Measurements from ENCODE around the gene SBF2.
A peak's percentile ranks its signal among the peaks of the same experiment; 100 is the strongest.
"Not testable (repeated sequence)": the region's sequence is repeated elsewhere in the genome, so short reads cannot be mapped to it uniquely, and the experiment has no call there.

Gene SBF2

GRCh38 chr11:10267821-10268220 lies 26.2 kb downstream of the SBF2 start:
- no peak for DNase-seq (ENCODE audit: low read depth, low spot score)

DNA sequence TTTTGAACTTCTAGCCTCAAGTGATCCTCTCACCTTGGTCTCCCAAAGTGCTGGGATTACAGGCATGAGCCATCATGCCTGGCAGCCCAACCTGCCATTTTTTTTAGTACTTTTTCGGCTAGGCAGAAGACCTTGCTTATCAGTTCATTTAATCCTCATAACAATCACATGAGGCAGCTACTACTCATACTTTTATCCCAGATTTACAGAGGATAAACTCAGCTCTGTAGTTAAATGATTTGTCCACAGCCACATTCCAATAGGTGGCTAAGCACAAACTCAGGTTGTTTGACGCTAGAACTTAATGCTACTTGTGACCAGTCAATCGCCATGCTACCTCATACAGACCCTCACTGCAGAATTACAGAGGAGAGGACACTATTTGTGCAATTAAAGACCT lies 28.1 kb downstream of the SBF2 start:
- no peak for DNase-seq (ENCODE audit: low read depth, low spot score)

GRCh38 chr11:10264716-10265115 lies 29.3 kb downstream of the SBF2 start:
- not testable (repeated sequence) for DNase-seq (ENCODE audit: low read depth, low spot score)

DNA sequence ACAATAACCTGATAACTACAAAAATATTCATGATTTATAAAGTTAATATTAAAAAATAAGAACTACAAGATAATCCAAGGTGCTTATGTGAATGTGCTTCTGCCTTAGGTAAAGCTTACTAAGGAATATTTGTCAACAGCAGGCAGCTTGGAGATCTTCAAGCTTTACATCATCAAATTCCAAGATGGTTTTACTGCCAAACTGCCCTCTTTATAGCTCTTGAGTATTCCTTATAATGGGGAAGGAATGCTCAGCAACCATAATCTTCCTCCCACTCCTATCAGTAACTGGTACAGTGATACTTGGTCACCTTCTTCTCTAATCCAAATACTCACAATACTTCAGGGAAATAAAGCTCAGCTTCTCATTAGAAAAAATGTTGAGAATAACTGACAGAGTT lies 30.1 kb downstream of the SBF2 start:
- DNase-seq (ENCODE audit: low read depth, low spot score), result no peak

DNA sequence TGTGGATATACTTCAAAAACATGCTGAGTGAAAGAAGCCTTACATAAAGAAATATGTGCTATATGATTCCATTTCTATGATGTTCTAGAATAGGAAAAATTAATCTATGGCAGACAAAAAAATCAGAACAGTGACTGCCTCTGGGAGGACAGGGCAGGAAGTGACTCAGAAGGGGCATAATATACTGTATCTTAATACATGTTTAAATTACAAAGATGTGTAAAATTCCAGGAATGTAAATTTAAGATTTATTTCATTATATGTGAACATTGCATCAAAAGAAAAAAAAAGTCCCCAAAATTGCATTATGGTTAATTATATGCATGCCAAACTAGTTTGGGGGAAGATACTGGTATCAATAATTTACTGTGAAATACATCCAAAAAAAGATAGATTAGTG lies 32.2 kb downstream of the SBF2 start:
- DNase-seq (ENCODE audit: low read depth, low spot score), result no peak

DNA sequence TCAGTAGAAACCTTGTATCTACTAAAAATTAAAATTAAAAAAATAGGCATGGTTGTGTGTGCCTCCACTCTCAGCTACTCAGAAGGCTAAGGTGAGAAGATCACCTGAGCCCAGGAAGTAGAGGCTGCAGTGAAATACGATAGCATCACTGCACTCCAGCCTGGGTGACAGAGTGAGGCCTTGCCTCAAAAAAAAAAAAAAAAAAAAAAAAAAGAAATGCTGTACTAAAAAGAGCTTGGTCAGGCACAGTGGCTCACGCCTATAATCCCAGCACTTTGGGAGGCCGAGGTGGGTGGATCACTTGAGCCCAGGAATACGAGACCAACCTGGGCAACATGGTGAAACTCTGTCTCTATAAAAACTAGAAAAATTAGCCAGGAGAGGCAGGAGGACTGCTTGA lies 36.5 kb downstream of the SBF2 start:
- DNase-seq (ENCODE audit: low read depth, low spot score), result no peak

DNA sequence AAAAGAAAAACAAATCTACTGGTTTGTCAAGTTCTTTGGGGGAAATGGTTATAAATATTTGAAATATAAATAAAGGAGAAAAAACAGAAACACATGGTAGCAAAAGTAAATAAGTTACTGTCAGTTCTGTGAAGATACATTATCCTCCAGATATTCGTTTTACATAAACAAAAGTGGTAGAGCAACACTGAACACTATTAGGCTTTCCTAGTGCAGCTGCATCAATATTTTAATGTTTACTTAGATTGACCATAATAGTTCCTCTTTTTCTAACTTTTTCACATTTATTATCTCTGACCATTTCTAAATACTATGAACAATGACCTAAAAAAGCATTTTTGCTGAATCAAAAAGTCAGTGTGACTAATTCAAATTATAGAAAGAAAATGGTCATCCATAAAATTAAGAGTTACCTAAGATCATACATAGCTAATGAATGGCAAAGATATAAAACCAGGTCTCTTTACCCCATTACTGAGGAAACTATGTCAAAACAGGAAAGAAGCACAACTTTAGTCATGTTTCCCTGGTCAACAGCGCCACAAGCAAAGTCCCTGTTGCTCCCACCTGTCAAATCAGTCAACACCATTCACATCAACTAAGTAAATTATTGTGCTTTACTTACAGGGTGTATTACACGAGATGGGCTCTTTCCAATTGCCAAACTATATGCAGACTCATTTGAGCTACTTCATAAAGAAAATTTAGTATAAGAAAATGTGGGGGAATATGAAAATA lies 38.5 kb downstream of the SBF2 start:
- peak; percentile 57 for DNase-seq (ENCODE audit: low read depth, low spot score)

DNA sequence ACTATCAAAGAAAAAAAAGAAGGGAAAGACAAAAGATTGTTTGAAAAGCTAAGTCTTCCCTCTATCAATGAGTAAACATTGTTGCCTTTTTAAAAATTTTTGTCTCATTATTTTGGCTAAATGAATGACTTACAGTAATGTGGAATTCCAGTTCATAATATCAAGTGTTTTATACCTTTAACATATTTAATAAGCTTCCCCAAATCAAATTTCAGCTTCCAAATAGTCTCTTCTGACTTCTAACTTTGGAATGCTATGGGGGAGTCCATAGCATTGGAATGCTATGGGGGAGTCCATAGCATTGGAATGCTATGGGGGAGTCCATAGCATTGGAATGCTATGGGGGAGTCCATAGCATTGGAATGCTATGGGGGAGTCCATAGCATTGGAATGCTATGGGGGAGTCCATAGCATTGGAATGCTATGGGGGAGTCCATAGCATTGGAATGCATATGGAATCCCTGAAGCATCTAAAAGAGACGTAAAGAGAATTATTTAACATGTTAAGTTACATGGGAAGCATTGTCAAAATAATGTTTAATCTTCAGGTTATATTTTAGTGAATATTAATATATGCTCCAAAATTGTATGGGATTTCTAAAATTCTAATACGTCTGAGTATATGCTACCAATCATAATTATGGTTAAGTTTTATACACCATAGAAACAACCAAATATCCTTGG lies 44.4 kb downstream of the SBF2 start:
- not testable (repeated sequence) for DNase-seq (ENCODE audit: low read depth, low spot score)

GRCh38 chr11:10247011-10247410 lies 47.0 kb downstream of the SBF2 start:
- DNase-seq (ENCODE audit: low read depth, low spot score), result no peak

DNA sequence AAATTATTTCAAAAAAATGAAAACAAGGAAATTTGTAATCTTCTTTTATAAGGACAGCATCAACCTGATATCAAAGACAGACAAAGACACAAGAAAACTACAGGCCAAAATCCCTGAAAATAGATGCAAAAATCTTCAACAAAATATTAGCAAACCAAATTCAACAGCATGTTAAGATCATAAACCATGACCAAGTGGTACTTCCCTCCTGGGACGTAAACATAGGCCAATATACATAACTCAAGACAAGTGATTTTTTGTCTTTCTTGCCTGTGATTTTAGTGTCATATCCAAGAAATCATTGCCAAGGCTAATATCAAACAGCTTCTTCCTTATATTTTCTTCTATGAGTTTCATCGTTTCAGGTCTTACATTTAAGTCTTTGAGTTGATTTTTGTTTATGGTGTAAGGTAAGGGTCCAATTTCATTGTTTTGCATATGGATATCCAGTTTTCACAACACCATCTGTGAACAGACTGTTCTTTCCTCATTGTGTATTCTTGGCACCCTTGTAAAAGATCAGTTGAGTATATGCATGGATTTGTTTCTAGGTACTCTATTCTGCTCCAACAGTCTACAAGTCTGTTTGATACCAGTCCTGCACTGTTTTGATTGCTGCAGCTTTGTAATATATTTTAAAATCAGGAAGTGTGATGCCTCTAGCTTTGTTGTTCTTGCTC lies 50.0 kb downstream of the SBF2 start:
- DNase-seq (ENCODE audit: low read depth, low spot score), result no peak

GRCh38 chr11:10236840-10237239 lies 57.2 kb downstream of the SBF2 start:
- DNase-seq (ENCODE audit: low read depth, low spot score), result no peak

- no peak for DNase-seq (ENCODE audit: low read depth, low spot score)
Measured at GRCh38 chr11:10233581-10233980, 60.4 kb downstream of the SBF2 start.

GRCh38 chr11:10232756-10233155 lies 61.3 kb downstream of the SBF2 start:
- no peak for DNase-seq (ENCODE audit: low read depth, low spot score)

GRCh38 chr11:10231803-10232202 lies 62.2 kb downstream of the SBF2 start:
- not testable (repeated sequence) for DNase-seq (ENCODE audit: low read depth, low spot score)

GRCh38 chr11:10225553-10225952 lies 68.5 kb downstream of the SBF2 start:
- DNase-seq (ENCODE audit: low read depth, low spot score), result no peak

- DNase-seq (ENCODE audit: low read depth, low spot score), result no peak
Measured at GRCh38 chr11:10222399-10222798, 71.6 kb downstream of the SBF2 start.

- DNase-seq (ENCODE audit: low read depth, low spot score), result no peak
Measured at GRCh38 chr11:10221342-10221741, 72.7 kb downstream of the SBF2 start.

- no peak for DNase-seq (ENCODE audit: low read depth, low spot score)
Measured at GRCh38 chr11:10211470-10211869, 82.5 kb downstream of the SBF2 start.

GRCh38 chr11:10209326-10209725 lies 84.7 kb downstream of the SBF2 start:
- no peak for DNase-seq (ENCODE audit: low read depth, low spot score)

DNA sequence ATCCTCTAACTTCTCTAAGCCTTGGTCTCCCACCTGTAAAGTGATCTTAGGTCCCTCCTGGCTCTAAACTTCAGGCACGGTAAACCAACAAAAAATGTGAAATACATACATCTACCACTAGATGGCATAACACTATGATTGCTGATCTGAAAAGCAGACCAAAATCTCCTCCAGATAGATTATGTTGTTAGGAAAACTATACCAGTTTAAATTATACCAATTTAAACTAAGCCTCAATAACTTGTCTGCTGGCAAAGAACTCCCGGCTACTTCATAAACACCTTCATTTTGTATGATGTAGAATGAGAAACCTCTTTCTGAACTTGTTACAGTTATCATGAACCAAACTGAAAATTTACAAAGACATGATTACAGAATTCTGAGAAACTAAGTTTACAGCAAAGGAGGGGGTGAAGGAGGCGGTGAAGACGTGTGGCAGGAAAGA lies 85.9 kb downstream of the SBF2 start:
- peak; percentile 30 for DNase-seq (ENCODE audit: low read depth, low spot score)

GRCh38 chr11:10205928-10206327 lies 88.1 kb downstream of the SBF2 start:
- no peak for DNase-seq (ENCODE audit: low read depth, low spot score)

- DNase-seq (ENCODE audit: low read depth, low spot score), result no peak
Measured at GRCh38 chr11:10204021-10204420, 90.0 kb downstream of the SBF2 start.

DNA sequence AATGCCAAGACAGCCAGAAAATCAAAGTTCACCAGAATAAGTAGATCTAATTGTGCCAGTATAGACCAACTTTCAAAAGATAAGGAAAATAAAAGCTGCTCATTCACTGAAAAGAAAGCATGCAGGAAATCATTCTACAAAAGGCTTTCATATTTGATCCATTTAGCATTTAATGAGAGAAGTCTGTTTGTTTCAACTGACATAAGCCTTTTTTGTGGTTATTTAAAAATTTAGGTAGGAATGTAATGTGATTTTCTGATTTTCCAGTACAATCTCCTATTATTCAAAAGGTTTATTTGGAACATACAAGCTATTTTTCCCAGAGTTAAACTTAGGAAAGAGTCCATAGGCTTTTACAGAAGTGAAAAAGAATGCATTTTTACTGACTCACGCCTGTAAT lies 92.7 kb downstream of the SBF2 start:
- no peak for DNase-seq (ENCODE audit: low read depth, low spot score)

Data from brain pericyte (primary cell).